HEK293 (cell line): ENCODE measurements around the gene MED17.

Experiments
- CTCF ChIP-seq: fragments of 450-650 bp; formaldehyde crosslinking; IDR thresholded peaks from 2 replicates; pipeline ENCODE4 v1.5.1; 2016; ENCODE audit warnings: missing biosample characterization, missing genetic modification characterization
- EGR2 ChIP-seq: fragments of 450-650 bp; formaldehyde crosslinking; IDR thresholded peaks from 2 replicates; pipeline ENCODE4 v1.5.1; 2016; ENCODE audit warnings: low read depth, missing biosample characterization, missing genetic modification characterization
- SETDB1 ChIP-seq: IDR thresholded peaks from one replicate; pipeline ENCODE4 v1.6.1; 2017; ENCODE audit warnings: mild to moderate bottlenecking, low read length, moderate library complexity, mixed read lengths; ENCODE audit not compliant: insufficient read length
- SP2 ChIP-seq: fragments of 450-650 bp; formaldehyde crosslinking; IDR thresholded peaks from 2 replicates; pipeline ENCODE4 v1.5.1; 2016; ENCODE audit warnings: missing biosample characterization, missing genetic modification characterization
- ZBTB21 ChIP-seq: fragments of 450-650 bp; formaldehyde crosslinking; IDR thresholded peaks from 2 replicates; pipeline ENCODE4 v1.5.1; 2017; ENCODE audit warnings: missing biosample characterization, missing genetic modification characterization
- ZNF121 ChIP-seq: fragments of 450-650 bp; formaldehyde crosslinking; IDR thresholded peaks from 2 replicates; pipeline ENCODE4 v1.5.1; 2016; ENCODE audit warnings: missing biosample characterization, missing genetic modification characterization
- ZNF138 ChIP-seq: fragments of 450-650 bp; formaldehyde crosslinking; IDR thresholded peaks from 2 replicates; pipeline ENCODE4 v1.5.1; 2016; ENCODE audit warnings: missing biosample characterization, missing genetic modification characterization, borderline replicate concordance
- ZNF19 ChIP-seq: fragments of 450-650 bp; formaldehyde crosslinking; IDR thresholded peaks from 2 replicates; pipeline ENCODE4; 2016; ENCODE audit warnings: missing biosample characterization, missing genetic modification characterization, low read depth
- ZNF26 ChIP-seq: fragments of 450-650 bp; formaldehyde crosslinking; IDR thresholded peaks from 2 replicates; pipeline ENCODE4 v1.5.1; 2016; ENCODE audit warnings: missing biosample characterization, missing genetic modification characterization
- ZNF292 ChIP-seq: fragments of 450-650 bp; formaldehyde crosslinking; IDR thresholded peaks from 2 replicates; pipeline ENCODE4 v1.5.1; 2016; ENCODE audit warnings: low read depth, missing biosample characterization, missing genetic modification characterization, borderline replicate concordance
- ZNF776 ChIP-seq: fragments of 450-650 bp; formaldehyde crosslinking; IDR thresholded peaks from 2 replicates; pipeline ENCODE4 v1.5.0; 2017; ENCODE audit warnings: missing biosample characterization, missing genetic modification characterization, borderline replicate concordance

GRCh38 chr11:93734427-93735222, 49.5 kb upstream of the MED17 start:
- no peak for TF ChIP-seq ZBTB21
- TF ChIP-seq CTCF (tag by site-specific recombination), result no peak
- no peak for TF ChIP-seq ZNF138 (tag by site-specific recombination)
- TF ChIP-seq ZNF26 (tag by site-specific recombination), result no peak
- TF ChIP-seq SP2, result no peak
- TF ChIP-seq ZNF776 (tag by site-specific recombination), result no peak
- TF ChIP-seq ZNF121 (tag by site-specific recombination), result no peak
- no peak for TF ChIP-seq EGR2 (tag by site-specific recombination)
- TF ChIP-seq ZNF292, result no peak
- TF ChIP-seq SETDB1, result no peak
- no peak for TF ChIP-seq ZNF19 (tag by site-specific recombination)
